Liver (tissue), 3 donors: ENCODE results near the gene FBLIM1.

ENCODE experiments used
- CTCF ChIP-seq: fragments of 150-350 bp; IDR thresholded peaks from 2 replicates; pipeline ENCODE4 v1.5.1; 2017; ENCODE audit warnings: improper control_type of control experiment, low read depth, low read length; ENCODE audit not compliant: missing input control
- EGR1 ChIP-seq, 2 donors: IDR thresholded peaks; 2 replicates each; pipeline ENCODE4 v1.6.1; 2016 to 2018; ENCODE audit warnings: antibody characterized with exemption in 2 of 2, low read depth in 2 of 2
- GABPA ChIP-seq, 2 donors: IDR thresholded peaks in 1 of 2; conservative IDR thresholded peaks in 1 of 2; 2 replicates each; pipeline ENCODE4 v1.6.1; 2016; ENCODE audit warnings: antibody characterized with exemption in 2 of 2, mild to moderate bottlenecking in 1 of 2, moderate library complexity in 1 of 2
- JUND ChIP-seq, 2 donors: IDR thresholded peaks; 2 replicates each; pipeline ENCODE4 v1.6.1; 2016; ENCODE audit warnings: antibody characterized with exemption in 2 of 2
- TAF1 ChIP-seq: conservative IDR thresholded peaks from 2 replicates; pipeline ENCODE4 v1.6.1; 2016; ENCODE audit warnings: antibody characterized with exemption, mild to moderate bottlenecking
- YY1 ChIP-seq: IDR thresholded peaks from 2 replicates; pipeline ENCODE4 v1.6.1; 2016; ENCODE audit warnings: antibody characterized with exemption, mild to moderate bottlenecking
- ZBTB33 ChIP-seq: IDR thresholded peaks from 2 replicates; pipeline ENCODE4 v1.6.1; 2016; ENCODE audit warnings: antibody characterized with exemption
- donor health status: healthy.
- donor health status: healthy.

- TF ChIP-seq CTCF (no peak), EGR1 (IDR thresholded peaks at IDR 0.05; ENCODE audit: low read depth in 2 of 2) (no peak), TAF1 (no peak), YY1 (no peak), ZBTB33 (no peak), JUND (IDR thresholded peaks at IDR 0.05) (no peak), GABPA (IDR thresholded peaks at IDR 0.05 in 1 of 2, conservative IDR thresholded peaks at IDR 0.05 in 1 of 2) (no peak)
These were observed 7.0 kb downstream of the FBLIM1 start for GRCh38 chr1:15765495-15766194.
